22Rv1 (cell line): Measurements from ENCODE around the gene RAD9B.

ENCODE experiments used
- ZFX ChIP-seq: fragments of 450-650 bp; IDR thresholded peaks from 2 replicates; pipeline ENCODE4 v1.6.1; 2017; ENCODE audit warnings: antibody characterized with exemption, borderline replicate concordance
- TF ChIP-seq, protein P1 (sequence below): fragments of 450-650 bp; IDR thresholded peaks from 2 replicates; pipeline ENCODE4 v1.5.1; 2017; ENCODE audit warnings: mild to moderate bottlenecking

DNA sequence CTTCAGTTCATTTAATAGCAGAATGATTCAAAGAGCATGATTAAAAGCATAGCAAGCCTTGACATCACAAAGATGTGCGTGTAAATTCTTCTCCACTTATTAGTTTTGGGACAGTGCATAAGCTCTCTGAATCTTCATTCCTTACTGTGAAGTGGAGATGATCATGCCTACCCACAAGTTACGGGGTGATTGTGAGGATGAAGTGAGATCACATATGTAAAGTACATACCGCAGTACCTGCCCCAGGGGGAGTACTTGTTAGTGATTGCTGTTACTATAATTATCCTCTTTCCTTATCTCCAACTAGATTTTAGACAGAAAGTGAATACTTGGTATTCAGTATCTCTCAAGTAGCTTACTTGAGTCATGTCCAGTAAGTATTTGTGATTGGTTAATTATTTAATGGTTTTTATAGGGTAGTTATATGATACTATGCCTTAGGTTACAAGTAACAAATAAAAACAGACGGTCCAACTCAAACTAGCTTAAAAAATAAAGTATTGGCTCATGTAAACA lies 6.0 kb downstream of the RAD9B start:
- TF ChIP-seq, protein P1, sequence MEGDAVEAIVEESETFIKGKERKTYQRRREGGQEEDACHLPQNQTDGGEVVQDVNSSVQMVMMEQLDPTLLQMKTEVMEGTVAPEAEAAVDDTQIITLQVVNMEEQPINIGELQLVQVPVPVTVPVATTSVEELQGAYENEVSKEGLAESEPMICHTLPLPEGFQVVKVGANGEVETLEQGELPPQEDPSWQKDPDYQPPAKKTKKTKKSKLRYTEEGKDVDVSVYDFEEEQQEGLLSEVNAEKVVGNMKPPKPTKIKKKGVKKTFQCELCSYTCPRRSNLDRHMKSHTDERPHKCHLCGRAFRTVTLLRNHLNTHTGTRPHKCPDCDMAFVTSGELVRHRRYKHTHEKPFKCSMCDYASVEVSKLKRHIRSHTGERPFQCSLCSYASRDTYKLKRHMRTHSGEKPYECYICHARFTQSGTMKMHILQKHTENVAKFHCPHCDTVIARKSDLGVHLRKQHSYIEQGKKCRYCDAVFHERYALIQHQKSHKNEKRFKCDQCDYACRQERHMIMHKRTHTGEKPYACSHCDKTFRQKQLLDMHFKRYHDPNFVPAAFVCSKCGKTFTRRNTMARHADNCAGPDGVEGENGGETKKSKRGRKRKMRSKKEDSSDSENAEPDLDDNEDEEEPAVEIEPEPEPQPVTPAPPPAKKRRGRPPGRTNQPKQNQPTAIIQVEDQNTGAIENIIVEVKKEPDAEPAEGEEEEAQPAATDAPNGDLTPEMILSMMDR: no peak
- no peak for TF ChIP-seq ZFX
